ENCODE results near the gene PDLIM4. TPM values are rescaled to one million over a fixed set of nuclear protein-coding genes. Genes with fewer than 3 reads are reported as not detected.

PDLIM4 gene
- polyA plus RNA-seq, 3 donors = 11.0 to 13.0 (median 11.2) TPM

DNA sequence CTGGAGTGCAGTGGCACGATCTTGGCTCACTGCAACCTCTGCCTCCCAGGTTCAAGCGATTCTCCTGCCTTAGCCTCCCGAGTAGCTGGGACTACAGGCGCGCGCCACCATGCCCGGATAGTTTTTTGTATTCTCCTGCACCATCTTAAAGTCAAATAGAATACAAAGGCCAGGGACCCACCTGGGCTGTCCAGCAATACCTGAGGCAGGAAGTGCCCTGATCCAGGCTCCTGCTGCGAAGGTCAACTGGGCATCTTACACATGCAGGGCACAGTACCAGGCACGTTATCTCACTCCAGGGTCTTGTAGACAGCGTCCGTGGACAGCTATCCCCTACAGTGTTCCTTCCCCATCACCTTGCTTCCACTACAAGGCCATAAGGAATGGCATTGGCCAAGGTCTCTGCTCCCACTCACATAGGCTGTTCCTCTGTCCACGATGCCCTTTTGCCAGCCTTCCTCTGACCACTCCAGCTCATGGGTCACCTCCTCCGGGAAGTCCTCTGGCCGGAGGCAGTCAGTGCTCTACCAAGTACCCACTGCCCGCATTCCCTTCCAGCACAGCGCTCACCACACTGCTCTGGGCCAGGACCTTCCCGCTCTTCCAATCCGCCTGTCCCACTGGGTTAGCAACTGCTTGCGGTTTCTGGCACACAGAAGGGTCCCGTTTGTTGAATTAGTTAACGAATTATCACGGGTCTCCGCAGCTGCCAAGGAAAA is 30.8 kb upstream of the PDLIM4 start:
- DNase-seq (ENCODE audit: low read depth in 3 of 3, low spot score in 2 of 3) = no peak

- no peak for DNase-seq (ENCODE audit: low read depth in 3 of 3, low spot score in 2 of 3)
These were observed 30.3 kb upstream of the PDLIM4 start for GRCh38 chr5:132227235-132227484.

DNA sequence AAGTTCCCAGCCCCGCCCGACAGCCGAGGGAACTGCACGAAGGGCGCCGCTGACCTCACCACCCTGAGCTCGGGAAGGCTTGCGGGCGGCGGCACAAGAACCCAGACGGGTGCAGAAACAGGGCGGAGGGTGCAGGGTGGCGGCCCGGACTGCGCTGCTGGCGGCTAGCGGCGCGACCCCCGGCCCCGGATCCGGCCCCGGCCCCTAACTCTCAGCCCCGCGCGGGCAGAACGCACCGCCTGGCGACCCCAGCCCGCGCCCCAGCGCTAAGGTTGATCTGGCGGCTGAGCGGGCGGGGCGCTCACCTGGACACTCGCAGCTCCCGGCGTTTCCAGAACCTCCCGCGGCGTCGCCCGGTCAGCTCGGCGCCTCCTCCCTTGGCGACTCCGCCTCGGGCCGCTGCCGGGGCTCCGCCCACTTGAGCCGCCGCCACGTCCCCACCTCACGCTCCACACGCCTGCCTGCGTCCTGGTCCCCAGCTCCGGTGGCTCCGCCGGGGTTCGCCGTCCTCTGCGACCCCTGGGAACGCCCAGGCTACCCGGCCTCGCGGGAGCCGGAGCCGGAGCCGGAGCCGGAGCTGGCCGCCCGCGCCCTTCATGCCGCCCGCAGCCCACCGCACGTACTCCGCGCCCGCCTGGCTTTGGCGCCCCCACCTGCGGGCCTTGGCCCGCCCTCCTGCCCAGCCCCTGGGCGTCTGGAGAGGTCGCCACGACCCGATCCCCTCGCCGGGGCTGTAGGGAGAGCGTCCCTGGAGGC is 29.8 kb upstream of the PDLIM4 start, which contains the start of gene P4HA2:
P4HA2 (minus strand) TSS at position 369 of the 756 bp plus-strand sequence. CDS start 9,227 bp downstream, outside the sequence.
- no peak for DNase-seq (ENCODE audit: low read depth in 3 of 3, low spot score in 2 of 3)

GRCh38 chr5:132228241-132229035 is 29.1 kb upstream of the PDLIM4 start:
- no peak for DNase-seq (ENCODE audit: low read depth in 3 of 3, low spot score in 2 of 3)

DNA sequence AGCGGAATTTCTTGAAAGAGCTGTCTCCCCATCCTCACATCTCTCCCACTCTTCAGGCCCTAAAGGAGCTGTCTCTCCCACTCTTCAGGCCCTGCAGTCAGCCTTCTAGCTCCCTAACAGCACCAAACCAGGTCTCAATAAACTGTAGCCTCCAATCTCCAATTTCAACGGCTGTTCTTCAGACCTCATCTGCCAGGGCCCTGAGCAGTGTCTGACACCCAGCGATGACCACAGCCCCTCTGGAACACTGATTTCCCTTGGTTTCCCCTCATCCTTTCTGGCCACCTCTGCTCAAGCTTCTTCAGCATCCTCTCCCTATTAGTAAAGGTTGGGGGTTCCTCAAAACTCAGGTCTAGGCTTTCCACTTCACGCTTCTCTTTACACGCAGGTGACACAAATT is 28.3 kb upstream of the PDLIM4 start:
- DNase-seq (ENCODE audit: low read depth in 3 of 3, low spot score in 2 of 3) = no peak

GRCh38 chr5:132230871-132231270 is 26.6 kb upstream of the PDLIM4 start:
- no peak for DNase-seq (ENCODE audit: low read depth in 3 of 3, low spot score in 2 of 3)

GRCh38 chr5:132232465-132232864 is 25.0 kb upstream of the PDLIM4 start:
- DNase-seq (ENCODE audit: low read depth in 3 of 3, low spot score in 2 of 3) = no peak

GRCh38 chr5:132233081-132233480 is 24.4 kb upstream of the PDLIM4 start:
- no peak for DNase-seq (ENCODE audit: low read depth in 3 of 3, low spot score in 2 of 3)

GRCh38 chr5:132233811-132234683 is 23.4 kb upstream of the PDLIM4 start:
- no peak for DNase-seq (ENCODE audit: low read depth in 3 of 3, low spot score in 2 of 3)

- no peak for DNase-seq (ENCODE audit: low read depth in 3 of 3, low spot score in 2 of 3)
These were observed 22.8 kb upstream of the PDLIM4 start for GRCh38 chr5:132234684-132235062.

- DNase-seq (ENCODE audit: low read depth in 3 of 3, low spot score in 2 of 3) = no peak
These were observed 22.2 kb upstream of the PDLIM4 start for GRCh38 chr5:132235340-132235739.

DNA sequence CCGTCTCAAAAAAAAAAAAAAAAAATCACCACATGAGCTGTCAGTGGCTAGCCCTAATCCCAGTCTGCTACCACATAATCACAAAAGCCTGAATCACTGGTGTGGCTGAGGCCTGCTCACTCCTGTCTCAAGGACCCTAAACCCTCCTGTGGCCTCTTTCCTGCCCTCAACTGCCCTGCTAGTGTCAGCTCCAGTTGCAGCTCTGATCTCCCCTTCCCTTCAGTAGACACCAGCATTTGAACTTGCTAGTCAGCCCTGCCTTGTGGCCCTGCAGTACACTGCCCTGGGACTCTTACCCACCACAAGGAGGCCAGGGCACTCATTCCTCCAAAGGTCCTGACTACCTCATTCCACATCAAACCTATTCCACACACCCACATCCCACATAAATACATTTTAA is 20.4 kb upstream of the PDLIM4 start:
- DNase-seq (ENCODE audit: low read depth in 3 of 3, low spot score in 2 of 3) = no peak

- DNase-seq (ENCODE audit: low read depth in 3 of 3, low spot score in 2 of 3) = no peak
These were observed 19.8 kb upstream of the PDLIM4 start for GRCh38 chr5:132237670-132238069.

DNA sequence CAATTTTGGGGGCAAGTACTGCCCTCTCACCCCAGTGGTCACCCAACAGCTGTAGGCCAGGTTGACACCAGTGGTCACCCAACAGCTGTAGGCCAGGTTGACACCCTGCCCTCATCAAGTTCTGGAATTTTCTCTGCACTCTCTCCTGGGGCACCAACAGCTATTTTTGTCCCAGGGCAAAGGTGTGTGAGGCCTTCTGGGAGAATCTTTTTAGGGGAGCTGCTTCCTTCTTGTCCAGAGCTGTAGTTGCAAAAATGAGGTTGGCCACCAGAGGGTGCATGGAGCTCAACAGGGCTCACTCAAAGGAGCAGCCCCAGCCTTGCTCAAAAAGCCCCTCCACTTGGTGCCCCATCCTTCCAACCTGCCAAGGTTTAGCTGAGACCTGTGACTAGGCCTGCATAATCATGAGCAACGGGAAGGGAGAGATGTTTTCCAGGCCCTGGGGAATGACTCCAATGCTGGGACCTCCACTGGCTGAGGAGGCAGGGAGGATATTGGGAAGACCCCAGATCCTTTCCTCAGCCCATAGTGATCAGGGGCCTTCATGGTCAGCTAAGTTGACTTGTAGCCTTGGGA is 19.2 kb upstream of the PDLIM4 start:
- DNase-seq (ENCODE audit: low read depth in 3 of 3, low spot score in 2 of 3) = no peak

GRCh38 chr5:132238901-132239500 is 18.5 kb upstream of the PDLIM4 start:
- no peak for DNase-seq (ENCODE audit: low read depth in 3 of 3, low spot score in 2 of 3)

DNA sequence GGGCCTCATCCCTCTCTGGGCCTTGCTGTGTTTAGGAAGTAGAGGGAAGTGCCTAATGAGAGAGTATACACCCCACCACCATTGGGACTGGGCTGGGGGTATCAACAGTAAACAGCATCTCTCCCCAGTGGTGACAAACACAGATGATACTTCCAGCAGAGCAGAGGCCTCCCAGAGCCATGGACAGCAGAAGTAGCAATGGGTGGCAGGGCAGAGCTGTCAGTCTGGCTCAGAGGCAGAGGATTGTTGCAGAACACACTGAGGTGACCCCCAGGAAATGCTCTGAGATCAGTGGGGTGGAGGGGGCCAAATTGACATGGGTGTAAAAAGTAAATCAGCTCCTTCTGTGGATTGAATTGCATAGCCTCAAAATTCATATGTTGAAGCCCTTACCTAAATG is 17.7 kb upstream of the PDLIM4 start:
- DNase-seq (ENCODE audit: low read depth in 3 of 3, low spot score in 2 of 3) = no peak

GRCh38 chr5:132243366-132243977 is 14.0 kb upstream of the PDLIM4 start:
- no peak for DNase-seq (ENCODE audit: low read depth in 3 of 3, low spot score in 2 of 3)

GRCh38 chr5:132245593-132245992 is 11.9 kb upstream of the PDLIM4 start:
- DNase-seq (ENCODE audit: low read depth in 3 of 3, low spot score in 2 of 3) = no peak

GRCh38 chr5:132246806-132247205 is 10.7 kb upstream of the PDLIM4 start:
- no peak for DNase-seq (ENCODE audit: low read depth in 3 of 3, low spot score in 2 of 3)

DNA sequence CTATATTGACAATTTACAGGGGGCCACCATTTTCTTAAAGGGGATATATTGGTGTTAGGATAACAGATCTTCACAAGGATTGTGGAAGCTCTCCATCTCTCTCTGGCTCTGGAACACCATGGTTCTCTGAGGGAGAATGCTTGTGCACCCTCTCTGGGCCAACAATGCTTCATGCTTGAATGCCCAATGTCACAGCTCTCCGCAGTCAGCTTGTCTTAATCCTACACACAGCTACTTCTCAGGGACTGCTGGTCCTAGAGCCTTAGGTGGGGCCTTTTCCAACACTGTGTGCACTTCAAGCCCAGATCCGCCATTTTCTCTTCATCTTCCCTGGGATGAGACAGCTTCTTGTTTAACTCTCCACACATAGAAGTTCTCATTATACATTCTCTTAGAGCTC is 6.9 kb upstream of the PDLIM4 start:
- no peak for DNase-seq (ENCODE audit: low read depth in 3 of 3, low spot score in 2 of 3)
